K562 (cell line): ENCODE measurements around the gene OPRL1. TPM values are rescaled to one million over a fixed set of nuclear protein-coding genes. Genes with fewer than 3 reads are reported as not detected.

ENCODE experiments used
- AFF4 ChIP-seq: sonication (generic); formaldehyde crosslinking; IDR thresholded peaks from 2 replicates; pipeline ENCODE4 v1.8.0; 2023; ENCODE audit warnings: mild to moderate bottlenecking, missing genetic modification reagents
- ATF2 ChIP-seq: sonication (generic); formaldehyde crosslinking; IDR thresholded peaks from 2 replicates; pipeline ENCODE4 v1.8.1; 2022; ENCODE audit warnings: missing genetic modification reagents
- CHD4 ChIP-seq: fragments of 200-600 bp; sonication (generic); IDR thresholded peaks from 3 replicates; pipeline ENCODE4 v1.6.1; 2012; ENCODE audit warnings: low read depth, mild to moderate bottlenecking, mixed read lengths, low read length, inconsistent platforms; ENCODE audit not compliant: insufficient read depth, insufficient replicate concordance, poor library complexity, severe bottlenecking
- GTF2B ChIP-seq: IDR thresholded peaks from 2 replicates; pipeline ENCODE4 v1.6.1; 2011; ENCODE audit not compliant: insufficient read length; ENCODE audit errors: extremely low read depth
- MYBL2 ChIP-seq, 2 experiments: fragments of 450-650 bp in 1 of 2; sonication (generic) in 1 of 2; formaldehyde crosslinking in 1 of 2; IDR thresholded peaks; 2 replicates each; pipeline versions ENCODE4 v1.6.1 to v1.8.1; 2017 to 2022; ENCODE audit warnings: borderline replicate concordance in 1 of 2, inconsistent platforms in 1 of 2, low read depth in 1 of 2, mild to moderate bottlenecking in 1 of 2, missing genetic modification reagents in 1 of 2, moderate library complexity in 1 of 2
- RAD21 ChIP-seq, 2 experiments: fragments of 250-450 bp in 1 of 2; fragments of 450-650 bp in 1 of 2; sonication (Bioruptor Pico) in 1 of 2; formaldehyde crosslinking in 1 of 2; IDR thresholded peaks in 1 of 2; conservative IDR thresholded peaks in 1 of 2; 2 replicates each; pipeline versions ENCODE4 v1.4.0 to v1.8.0; 2020 to 2022; ENCODE audit warnings: mild to moderate bottlenecking in 2 of 2, moderate library complexity in 1 of 2
- RREB1 ChIP-seq: fragments of 250-450 bp; sonication (Bioruptor Pico); IDR thresholded peaks from 2 replicates; pipeline ENCODE4 v1.4.0; 2020
- polyA plus RNA-seq, 8 experiments: library from polyadenylated mRNA; depleted of rRNA in 4 of 8; stranded (reverse) in 5 of 8; unstranded in 3 of 8; fragments of >200 nt; fragmentation: Nextera tagmentation in 2 of 8; fragmentation: Illumina TruSeq in 1 of 8; extraction: Ambion mirVana in 2 of 8; extraction: Trizol in 1 of 8; gene quantifications; 2 replicates each; pipeline versions ENCODE4 v1.2.1 to v1.2.3, GENCODE V29; 2011 to 2014; ENCODE audit warnings: inconsistent platforms in 1 of 8, missing spikeins in 1 of 8
- total RNA-seq, 7 experiments: library from RNA; depleted of rRNA in 6 of 7; stranded (reverse); fragments of >200 nt in 6 of 7; fragmentation: Illumina TruSeq in 2 of 7; extraction: Trizol in 2 of 7; gene quantifications; 2 replicates each; pipeline versions ENCODE4 v1.2.1 to v1.2.3, GENCODE V29; 2011 to 2021; ENCODE audit warnings: low replicate concordance in 1 of 7

Gene OPRL1
- total and polyA plus RNA-seq, 9 of the 15 experiments (the other 6 are each of a cell fraction or from before 2014, with no cell fraction given) = 0.06 to 0.33 (median 0.11) TPM; not detected in 2

GRCh38 chr20:64145458-64146300 is 65.8 kb downstream of the OPRL1 start (continued):
- TF ChIP-seq RREB1 (CRISPR knock-in tag) (no peak), RAD21 (CRISPR knock-in tag; conservative IDR thresholded peaks at IDR 0.05 in 1 of 2, IDR thresholded peaks at IDR 0.05 in 1 of 2) (peak in 1 of 2 experiments; percentile 36; a peak in 2 of 4 replicates), MYBL2 (IDR thresholded peaks at IDR 0.05; ENCODE audit: low read depth) (no peak), MYBL2 (CRISPR knock-in tag; IDR thresholded peaks at IDR 0.05; ENCODE audit: borderline replicate concordance) (no peak), CHD4 (no peak), AFF4 (CRISPR knock-in tag) (no peak), GTF2B (no peak), ATF2 (CRISPR knock-in tag) (no peak)
